Heart left ventricle (tissue), 13 donors: ENCODE measurements around the gene AMDHD1.

Experiments used
- CTCF ChIP-seq, 12 donors: fragments of 200-600 bp; sonication (generic) in 4 of 12; IDR thresholded peaks; one replicate each; pipeline versions ENCODE4 v1.5.0 to v1.8.0; 2018 to 2022; ENCODE audit warnings: antibody characterized with exemption in 12 of 12, mild to moderate bottlenecking in 5 of 12
- POLR2A ChIP-seq, 2 donors: fragments of 450-650 bp; IDR thresholded peaks; one replicate each; pipeline ENCODE4 v1.6.1; 2017; ENCODE audit warnings: antibody characterized with exemption in 2 of 2, mild to moderate bottlenecking in 2 of 2, moderate library complexity in 2 of 2
- donor health status: ischemic (EF 13 %, LVEDD 7.1; RV severe dilation, severe dysfunction).
- donor health status: DM: no; HTN: yes; CAD: no.
- donor health status: DM: no; HTN: no; CAD: no.
- donor health status: ischemic (EF 25% LVEDD 6.9; RV normal size, moderate dysfunction).
- donor health status: ischemic (EF 25% LVEDD 5.7; RV mildly dilated, moderate dysfunction).
- donor health status: ischemic (EF 35%, LVEDD 5.7; RV mildly dilated, moderate dysfunction).
- donor health status: nonischemic (EF 11% LVEDD 7.7; RV severe dilation, severe dysfunction).
- donor health status: DM: yes; HTN: yes; CAD: no.
- donor health status: PGD.
- donor health status: ischemic (EF 29% LVEDD 5.4; RV normal size, mild dysfunction).
- donor health status: nonischemic (EF 23%, LVEDD 6.1; RV moderate dilation, normal function).

GRCh38 chr12:95918194-95918993 is 24.7 kb upstream of the AMDHD1 start:
- peak; percentile 60 to 83 (median 74) for TF ChIP-seq CTCF (IDR thresholded peaks at IDR 0.05)
- TF ChIP-seq POLR2A (IDR thresholded peaks at IDR 0.05), result no peak
